ENCODE measurements around the gene NCAPD3. TPM values are rescaled to one million over a fixed set of nuclear protein-coding genes. Genes with fewer than 3 reads are reported as not detected.

NCAPD3 gene
- total RNA-seq, 1 experiment from 2014 or later, result 52.2 TPM

- H3K4me1 Mint-ChIP-seq, result no peaks in the 10 kb centered on the region
- Histone ChIP-seq H3K79me2 (ENCODE audit: insufficient read depth, low read length) (no peaks in the 10 kb centered on the region), H3K79me1 (ENCODE audit: insufficient read depth, low read depth, low read length, poor library complexity, severe bottlenecking) (no peaks in the 10 kb centered on the region)
Observed at GRCh38 chr11:134146598-134146997, 77.2 kb downstream of the NCAPD3 start.

More at GRCh38 chr11:134146598-134146997, 77.2 kb downstream of the NCAPD3 start:
- H3K27me3 ChIP-seq (ENCODE audit: insufficient read depth, low read length), result no peaks in the 10 kb centered on the region
- no CpG with 5 or more reads among the region's 3 CpGs for WGBS (ENCODE audit: extremely low coverage, insufficient read length, low lambda C conversion rate)
- H3K27ac Mint-ChIP-seq, result no peak overlapping the region
- no peak overlapping the region for H4K91ac ChIP-seq (ENCODE audit: insufficient read length, low read depth, low read length)
- H3K27me3 Mint-ChIP-seq (ENCODE audit: low read depth), result peaks cover 2% of the 10 kb centered on the region
- H2BK5ac ChIP-seq (ENCODE audit: insufficient read length, low read length), result no peak overlapping the region
- H2AK5ac ChIP-seq (ENCODE audit: insufficient read length, low read length), result no peak overlapping the region
- H3K4me2 ChIP-seq (ENCODE audit: insufficient read depth, insufficient read length, low read length), result no peak overlapping the region
- H3K4me3 Mint-ChIP-seq, result no peak overlapping the region
- no peak overlapping the region for H3K23ac ChIP-seq (ENCODE audit: insufficient read length, low read depth, low read length)
- no peak overlapping the region for H2BK120ac ChIP-seq (ENCODE audit: low read depth, low read length, poor library complexity, severe bottlenecking)
- H3K23me2 ChIP-seq (ENCODE audit: insufficient read length, low read depth, low read length, poor library complexity, severe bottlenecking), result no peaks in the 10 kb centered on the region
- no peak overlapping the region for H4K5ac ChIP-seq (ENCODE audit: insufficient read length, low read depth, low read length)
- no peak overlapping the region for H2AFZ ChIP-seq (ENCODE audit: low read length)
- H3K4ac ChIP-seq (ENCODE audit: low read depth, low read length), result no peak overlapping the region
- no peaks in the 10 kb centered on the region for H3K4me1 ChIP-seq (ENCODE audit: insufficient read depth, low read length)
- H3K56ac ChIP-seq (ENCODE audit: insufficient read length, low read depth, low read length), result no peak overlapping the region
- no peak overlapping the region for H3K18ac ChIP-seq (ENCODE audit: insufficient read length, low read depth, low read length)
- no peak overlapping the region for H2BK20ac ChIP-seq (ENCODE audit: low read depth, low read length, poor library complexity, severe bottlenecking)
- H3K9ac ChIP-seq (ENCODE audit: extremely low read depth, insufficient read length, low read length), result no peak overlapping the region
- no peak overlapping the region for H3K27ac ChIP-seq (ENCODE audit: insufficient read length, low read depth, low read length)
- H3K9me3 ChIP-seq (ENCODE audit: control insufficient read depth, low read depth, low read length), result peaks cover 28% of the 10 kb centered on the region
- no peak for TF ChIP-seq CTCF (conservative IDR thresholded peaks at IDR 0.05)
- no peak overlapping the region for H4K8ac ChIP-seq (replicated peaks; ENCODE audit: insufficient read length, low read depth, low read length)
- peaks cover 43 to 46% of the 10 kb centered on the region in 2 experiments for H3K9me3 Mint-ChIP-seq
- H3K36me3 Mint-ChIP-seq (ENCODE audit: insufficient read depth in 1 of 3, low read depth in 3 of 3), result peaks cover 88 to 96% (median 88%) of the 10 kb centered on the region in 3 experiments
- H2BK15ac ChIP-seq (ENCODE audit: low read depth, low read length), result no peak overlapping the region
- no peak overlapping the region for H2BK12ac ChIP-seq (ENCODE audit: insufficient read length, low read depth, low read length)
- H3K14ac ChIP-seq (ENCODE audit: insufficient read depth, low read length), result no peak overlapping the region
- H3T11ph ChIP-seq (ENCODE audit: low read length), result no peak overlapping the region
- DNase-seq, result no peak
- H4K20me1 ChIP-seq (ENCODE audit: control insufficient read depth, insufficient read depth, insufficient read length), result no peaks in the 10 kb centered on the region
